Hematopoietic multipotent progenitor cell treated with erythropoietin and hydrocortisone succinate and interleukin-3 and kit ligand, for 15 days (in vitro differentiated cells): Measurements from ENCODE around the gene FLYWCH1.

Experiments
- DNase-seq: peaks from one replicate; pipeline ENCODE4 v3.0.0-alpha.2; 2015; ENCODE audit warnings: low spot score

FLYWCH1 gene

GRCh38 chr16:2911638-2912329 is at the start of gene FLYWCH1:
FLYWCH1 (plus strand) TSS chr16:2911931; CDS start chr16:2929686, 17,755 bp downstream.
- peak; percentile 97 for DNase-seq

DNA sequence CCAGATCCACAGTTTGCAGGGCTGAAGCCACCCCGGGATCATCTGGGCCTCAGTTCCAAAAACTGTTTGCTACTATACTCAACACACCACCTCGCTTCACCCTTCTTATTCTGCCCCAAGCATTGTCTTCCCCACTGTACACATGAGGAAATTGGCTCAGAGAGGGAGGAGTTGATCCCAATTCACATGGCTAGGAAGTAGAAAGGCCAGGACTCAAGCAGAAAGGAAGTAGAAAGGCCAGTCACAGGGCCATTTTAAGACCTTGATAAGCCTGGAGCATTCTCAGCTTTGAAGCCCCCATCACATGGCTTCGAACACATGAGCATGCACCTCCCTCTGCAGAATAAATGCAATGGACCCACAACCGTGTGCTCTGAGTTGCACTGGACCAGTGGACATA is 46.1 kb upstream of the FLYWCH1 start:
- DNase-seq, result no peak

GRCh38 chr16:2866431-2866830 is 45.3 kb upstream of the FLYWCH1 start:
- no peak for DNase-seq

GRCh38 chr16:2867661-2867986 is 44.1 kb upstream of the FLYWCH1 start:
- no peak for DNase-seq

- DNase-seq, result peak; percentile 88
Measured at GRCh38 chr16:2867987-2868789, 43.5 kb upstream of the FLYWCH1 start.

- no peak for DNase-seq
Measured at GRCh38 chr16:2871926-2872325, 39.8 kb upstream of the FLYWCH1 start.

DNA sequence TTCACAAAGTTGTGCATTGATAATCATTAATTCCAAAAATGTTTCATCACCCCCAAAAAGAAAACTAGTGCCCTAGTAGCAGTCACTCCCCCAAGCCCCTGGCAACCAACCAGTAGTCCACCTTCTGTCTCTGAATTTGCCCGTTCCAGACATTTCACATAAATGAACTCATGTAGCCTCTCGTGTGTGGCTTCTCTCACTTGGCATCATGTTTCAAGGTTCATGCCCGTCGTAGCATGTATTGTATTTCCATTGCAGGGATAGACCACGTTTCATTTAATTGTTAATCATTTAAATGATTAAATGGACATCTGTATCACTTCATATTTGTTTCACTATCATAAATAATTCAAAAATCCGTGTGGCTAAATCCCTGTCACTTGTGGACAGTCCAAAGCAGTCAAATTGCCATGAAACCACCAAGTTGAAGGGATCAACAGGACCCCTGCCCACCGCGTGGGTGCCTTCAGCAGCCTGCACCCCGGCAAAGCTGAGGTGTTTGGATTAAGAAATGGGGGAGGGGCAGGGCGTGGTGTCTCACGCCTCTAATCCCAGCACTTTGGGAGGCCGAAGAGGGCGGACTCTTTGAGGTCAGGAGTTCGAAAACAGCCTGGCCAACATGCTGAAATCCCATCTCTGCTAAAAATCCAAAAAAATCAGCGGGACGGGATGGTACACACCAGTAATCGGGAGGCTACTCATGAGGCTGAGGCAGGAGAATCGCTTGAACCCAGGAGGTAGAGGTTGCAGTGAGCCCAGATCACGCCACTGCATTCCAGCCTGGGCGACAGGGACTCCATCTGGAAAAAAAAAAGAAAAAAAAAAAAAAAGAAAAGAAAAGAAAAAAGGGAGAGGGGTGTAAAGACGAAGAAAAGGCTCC is 37.5 kb upstream of the FLYWCH1 start:
- no peak for DNase-seq

DNA sequence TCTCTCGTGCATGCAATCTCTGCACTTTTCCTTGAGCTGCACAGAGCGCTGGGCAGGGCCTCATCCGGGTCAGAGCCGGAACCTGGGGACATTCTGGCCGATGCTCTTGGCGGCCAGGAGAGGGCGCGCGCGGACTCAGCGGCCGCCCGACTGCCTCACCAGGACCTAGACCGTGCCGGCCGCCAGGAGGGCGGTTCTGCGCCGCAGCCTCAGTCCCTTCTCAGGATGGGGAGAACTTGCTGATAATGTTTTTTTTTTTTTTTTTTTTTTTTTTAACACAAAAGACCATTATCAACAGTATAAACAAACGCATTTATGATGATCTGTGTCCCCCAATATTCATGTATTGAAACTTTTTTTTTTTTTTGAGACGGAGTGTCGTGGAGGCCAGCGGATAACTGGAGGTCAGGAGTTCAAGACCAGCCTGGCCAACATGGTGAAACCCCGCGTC is 36.8 kb upstream of the FLYWCH1 start:
- peak; percentile 82 for DNase-seq

GRCh38 chr16:2879854-2880508 is 31.8 kb upstream of the FLYWCH1 start:
- DNase-seq, result no peak

DNA sequence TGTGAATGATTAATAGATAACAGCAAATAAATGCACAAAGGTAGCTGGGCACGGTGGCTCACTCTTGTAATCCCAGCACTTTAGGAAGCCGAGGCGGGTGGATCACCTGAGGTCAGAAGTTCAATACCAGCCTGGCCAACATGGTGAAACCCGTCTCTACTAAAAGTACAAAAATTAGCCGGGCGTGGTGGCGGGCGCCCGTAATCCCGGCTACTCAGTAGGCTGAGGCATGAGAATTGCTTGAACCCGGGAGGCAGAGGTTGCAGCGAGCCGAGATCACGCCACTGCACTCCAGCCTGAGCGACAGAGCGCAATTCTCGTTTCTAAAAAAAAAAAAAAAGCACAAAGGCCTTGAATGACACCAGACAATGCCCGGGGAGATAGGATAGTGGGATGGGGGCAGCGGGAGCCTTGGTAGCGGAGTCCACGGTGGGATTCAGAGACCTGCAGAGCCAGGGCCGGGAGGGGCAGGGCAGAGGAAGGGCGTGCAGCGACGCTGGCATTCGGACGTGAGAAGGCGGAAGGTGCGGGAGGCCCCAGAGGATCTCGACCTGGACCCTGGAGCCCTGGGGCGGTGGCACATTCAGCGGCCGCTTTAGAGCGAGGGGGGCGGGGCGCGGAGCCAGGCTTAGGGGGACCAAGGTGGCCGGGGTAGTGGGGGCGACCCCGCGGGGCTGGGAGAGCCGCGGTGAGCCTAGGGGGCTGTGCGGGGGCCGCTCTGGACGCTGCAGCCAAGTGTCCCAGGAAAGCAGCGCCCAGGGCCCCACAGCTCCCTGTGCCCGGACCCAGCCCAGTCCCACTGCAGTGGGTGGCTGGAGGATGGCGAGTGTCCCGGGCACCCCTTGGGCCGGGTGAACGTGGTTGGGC is 29.7 kb upstream of the FLYWCH1 start:
- DNase-seq, result no peak

DNA sequence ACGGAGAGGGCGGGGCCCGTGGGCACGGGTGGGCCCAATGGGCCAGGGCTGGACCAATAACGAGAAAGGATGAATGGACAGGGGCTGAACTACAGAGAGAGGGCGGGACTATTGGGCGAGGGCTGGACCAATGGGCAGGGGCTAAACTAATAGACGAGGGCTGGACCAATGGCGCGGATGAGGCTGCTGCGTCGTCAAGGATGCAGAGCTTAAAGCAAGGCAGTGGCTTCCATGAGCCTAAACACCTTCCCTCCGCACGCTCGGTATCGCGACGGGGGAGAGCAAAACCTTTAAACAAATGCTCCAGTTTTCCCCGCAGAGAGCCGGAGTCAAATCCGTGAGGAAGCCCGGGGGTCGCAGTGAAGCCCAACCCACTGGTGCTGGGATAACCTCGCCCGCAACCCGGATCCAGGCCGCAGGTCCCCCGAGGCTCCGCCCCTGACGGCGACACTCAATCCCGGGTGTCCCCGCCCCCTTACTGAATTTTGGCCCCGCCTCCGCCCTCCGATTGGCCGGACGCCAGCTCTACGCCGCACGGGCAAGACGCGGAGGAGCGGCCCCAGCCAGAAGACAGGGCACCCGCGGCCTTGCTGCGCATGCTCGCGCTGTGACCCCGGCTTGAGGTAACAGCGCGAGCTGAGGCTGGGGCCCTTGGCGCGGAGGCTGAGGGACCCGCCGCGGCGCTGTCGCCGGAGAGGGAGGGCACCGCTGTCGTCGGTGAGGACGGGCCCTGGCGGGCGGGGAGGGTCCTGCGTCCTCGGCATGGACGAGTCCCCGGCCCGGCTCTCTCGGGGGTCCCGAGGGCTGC is 28.9 kb upstream of the FLYWCH1 start, which contains the start of gene FLYWCH2:
TSS of gene FLYWCH2 (plus strand) at position 566 of the 808 bp plus-strand sequence. CDS start 13,235 bp downstream, outside the sequence.
- DNase-seq, result peak; percentile 96

GRCh38 chr16:2883458-2883908 is 28.2 kb upstream of the FLYWCH1 start:
- no peak for DNase-seq

DNA sequence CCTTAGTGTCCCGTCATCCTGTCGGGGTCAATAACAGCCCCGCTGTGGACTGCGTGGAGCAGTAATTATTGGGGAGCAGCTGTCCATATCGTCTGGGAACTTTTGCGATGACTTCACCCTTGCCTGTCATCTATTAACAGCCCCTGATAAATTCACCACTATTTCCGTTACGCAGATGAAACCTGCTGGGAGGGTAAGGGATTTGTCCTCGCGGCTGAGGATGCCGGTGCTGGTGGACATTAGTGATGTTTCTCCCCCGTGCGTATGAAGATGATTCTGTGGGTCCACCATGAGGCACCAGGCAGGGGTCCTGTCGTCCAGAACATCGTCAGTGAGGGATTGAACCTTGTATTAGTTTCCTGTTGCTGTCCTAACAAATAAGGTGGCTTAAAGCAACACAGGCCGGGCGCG is 27.7 kb upstream of the FLYWCH1 start:
- no peak for DNase-seq

- DNase-seq, result no peak
Measured at GRCh38 chr16:2894231-2894630, 17.5 kb upstream of the FLYWCH1 start.

DNA sequence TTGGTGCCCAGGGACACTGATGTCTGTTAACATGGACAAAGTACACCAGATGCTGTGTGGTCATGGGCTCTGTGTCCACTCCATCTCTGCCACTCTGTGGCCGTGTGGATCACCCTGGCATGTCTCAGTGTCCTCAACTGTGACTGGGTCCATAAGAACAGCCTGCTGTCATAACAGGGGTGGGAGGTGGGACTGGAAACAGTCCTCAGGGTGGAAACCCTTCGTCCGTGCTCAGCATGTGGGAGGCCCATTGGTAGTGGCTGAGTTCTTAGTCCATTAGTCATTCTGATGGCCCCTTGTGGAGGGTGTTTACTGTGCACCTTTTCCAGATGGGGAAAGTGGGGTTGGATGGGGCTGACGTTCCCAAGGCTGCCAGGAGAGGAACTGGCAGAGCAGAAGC is 15.9 kb upstream of the FLYWCH1 start:
- DNase-seq, result no peak

GRCh38 chr16:2896480-2897010 is 15.2 kb upstream of the FLYWCH1 start:
- no peak for DNase-seq

DNA sequence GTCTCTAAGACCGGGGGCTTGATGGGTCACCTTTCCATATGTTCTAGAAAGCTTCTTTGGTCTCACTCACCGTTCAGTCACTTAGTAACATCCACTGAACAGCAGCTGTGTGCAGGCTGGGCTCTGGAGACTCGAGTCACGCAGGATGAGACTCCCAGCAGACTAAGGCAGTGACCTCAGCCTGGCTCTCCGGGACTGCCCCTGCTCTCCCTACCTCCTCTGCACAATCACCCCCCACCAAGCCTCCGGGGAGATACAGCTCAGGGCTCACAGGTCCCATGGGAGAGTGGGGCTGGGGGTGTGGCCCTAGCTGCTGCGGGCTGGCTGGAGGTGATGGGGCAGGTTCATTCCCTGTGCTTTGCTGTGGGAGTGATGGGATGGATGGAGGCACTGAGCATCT is 14.6 kb upstream of the FLYWCH1 start:
- DNase-seq, result no peak

GRCh38 chr16:2898831-2899563 is 12.7 kb upstream of the FLYWCH1 start:
- DNase-seq, result no peak

- DNase-seq, result no peak
Measured at GRCh38 chr16:2899564-2900072, 12.1 kb upstream of the FLYWCH1 start.
